ENCODE measurements around the gene HEPN1.

The HEPN1 gene

GRCh38 chr11:124918950-124919349 lies at the start of gene HEPN1:
TSS of gene HEPN1 (plus strand) at chr11:124919250.
- no peak for DNase-seq (ENCODE audit: low spot score)

GRCh38 chr11:124869331-124869730 lies 49.7 kb upstream of the HEPN1 start:
- no peak for DNase-seq (ENCODE audit: low spot score)

DNA sequence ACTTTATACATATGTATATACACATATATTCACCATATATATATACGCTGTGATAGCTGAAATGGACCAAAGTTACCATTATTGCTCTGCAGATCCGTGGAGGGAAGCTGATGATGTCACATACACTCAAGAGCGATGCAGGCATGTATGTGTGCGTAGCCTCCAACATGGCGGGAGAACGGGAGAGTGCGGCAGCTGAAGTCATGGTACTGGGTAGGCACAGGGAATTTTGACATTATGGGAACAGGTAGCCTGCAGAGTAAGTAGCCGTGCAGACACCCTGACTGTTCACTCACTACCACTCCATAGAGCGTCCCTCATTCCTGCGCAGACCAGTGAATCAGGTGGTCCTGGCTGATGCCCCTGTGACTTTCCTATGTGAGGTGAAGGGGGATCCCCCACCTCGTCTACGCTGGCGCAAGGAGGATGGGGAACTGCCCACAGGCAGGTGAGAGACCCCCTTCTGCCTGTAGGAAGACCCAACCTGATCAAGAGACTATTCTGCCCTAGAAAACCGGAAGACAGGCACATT lies 49.1 kb upstream of the HEPN1 start:
- no peak for DNase-seq (ENCODE audit: low spot score)

- no peak for DNase-seq (ENCODE audit: low spot score)
Measured at GRCh38 chr11:124870430-124870829, 48.6 kb upstream of the HEPN1 start.

DNA sequence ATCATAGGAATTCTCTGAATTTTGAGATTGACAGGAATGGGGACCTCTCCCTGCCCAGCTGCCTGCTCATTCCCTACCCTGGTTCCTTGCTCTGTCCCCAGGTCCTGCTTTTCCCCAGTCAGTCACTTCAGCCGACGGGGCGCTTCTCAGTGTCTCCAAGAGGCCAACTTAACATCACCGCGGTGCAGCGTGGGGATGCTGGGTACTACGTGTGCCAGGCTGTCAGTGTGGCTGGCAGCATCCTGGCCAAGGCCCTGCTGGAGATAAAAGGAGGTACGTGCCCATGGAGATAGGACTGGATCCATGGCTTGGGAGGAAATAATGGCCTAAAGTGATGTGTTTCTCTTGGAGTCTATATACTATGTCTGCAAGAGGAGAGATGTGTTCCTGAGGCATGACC lies 46.8 kb upstream of the HEPN1 start:
- DNase-seq (ENCODE audit: low spot score), result no peak

DNA sequence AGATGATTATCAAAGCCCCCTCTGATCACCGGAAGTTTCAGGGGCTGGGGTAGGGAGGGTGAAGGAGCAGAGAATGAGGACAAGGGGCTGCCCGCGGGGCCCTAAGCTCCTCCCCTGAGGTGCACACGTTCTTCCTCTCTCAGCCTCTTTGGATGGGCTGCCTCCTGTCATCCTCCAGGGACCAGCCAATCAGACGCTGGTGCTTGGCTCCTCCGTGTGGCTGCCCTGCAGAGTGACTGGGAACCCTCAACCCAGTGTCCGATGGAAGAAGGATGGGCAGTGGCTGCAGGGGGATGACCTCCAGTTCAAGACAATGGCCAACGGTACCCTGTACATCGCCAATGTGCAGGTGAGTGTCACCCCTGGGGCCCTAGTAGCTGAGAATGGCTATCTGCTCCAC lies 46.3 kb upstream of the HEPN1 start:
- DNase-seq (ENCODE audit: low spot score), result no peak

DNA sequence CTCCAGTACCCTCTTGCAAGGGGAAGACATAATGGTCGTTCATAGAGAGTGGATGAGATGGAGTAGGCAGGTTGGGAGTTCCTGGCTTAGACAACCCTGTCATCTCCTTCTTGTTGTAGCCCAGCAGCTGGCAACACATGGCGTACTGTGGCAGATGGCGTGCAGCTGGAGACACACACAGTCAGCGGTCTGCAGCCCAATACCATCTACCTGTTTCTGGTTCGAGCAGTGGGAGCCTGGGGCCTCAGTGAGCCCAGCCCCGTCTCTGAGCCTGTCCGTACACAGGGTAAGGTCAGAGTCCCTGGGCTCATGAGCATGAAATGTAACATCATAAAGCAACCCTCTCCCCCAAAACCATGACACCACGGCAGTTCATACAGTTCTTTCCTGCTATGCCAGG lies 45.1 kb upstream of the HEPN1 start:
- no peak for DNase-seq (ENCODE audit: low spot score)

DNA sequence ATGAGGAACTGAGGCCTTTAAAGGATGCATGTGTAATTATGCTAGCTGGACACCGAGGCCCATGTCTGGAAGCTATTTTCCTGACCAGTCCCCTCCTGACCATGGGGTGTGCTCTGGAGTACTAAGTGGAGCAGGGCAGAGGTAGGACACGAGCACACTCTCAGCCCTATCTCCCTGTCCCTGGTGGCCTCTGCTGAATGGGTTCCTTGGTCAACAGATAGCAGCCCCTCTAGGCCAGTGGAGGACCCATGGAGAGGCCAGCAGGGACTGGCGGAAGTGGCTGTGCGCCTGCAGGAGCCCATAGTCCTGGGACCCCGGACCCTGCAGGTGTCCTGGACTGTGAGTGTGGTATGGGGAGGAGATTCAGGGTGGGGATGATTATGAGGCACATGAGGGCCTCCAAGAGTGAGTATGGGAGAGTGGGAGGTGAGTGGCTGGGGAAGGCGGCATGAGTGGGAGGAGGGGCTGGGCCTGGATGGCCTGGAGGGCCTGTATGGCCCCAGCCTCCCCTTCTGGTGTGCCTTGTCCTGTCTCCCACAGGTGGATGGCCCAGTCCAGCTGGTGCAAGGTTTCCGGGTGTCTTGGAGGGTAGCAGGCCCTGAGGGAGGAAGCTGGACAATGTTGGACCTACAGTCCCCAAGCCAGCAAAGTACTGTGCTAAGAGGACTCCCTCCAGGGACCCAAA lies 44.3 kb upstream of the HEPN1 start:
- DNase-seq (ENCODE audit: low spot score), result no peak

DNA sequence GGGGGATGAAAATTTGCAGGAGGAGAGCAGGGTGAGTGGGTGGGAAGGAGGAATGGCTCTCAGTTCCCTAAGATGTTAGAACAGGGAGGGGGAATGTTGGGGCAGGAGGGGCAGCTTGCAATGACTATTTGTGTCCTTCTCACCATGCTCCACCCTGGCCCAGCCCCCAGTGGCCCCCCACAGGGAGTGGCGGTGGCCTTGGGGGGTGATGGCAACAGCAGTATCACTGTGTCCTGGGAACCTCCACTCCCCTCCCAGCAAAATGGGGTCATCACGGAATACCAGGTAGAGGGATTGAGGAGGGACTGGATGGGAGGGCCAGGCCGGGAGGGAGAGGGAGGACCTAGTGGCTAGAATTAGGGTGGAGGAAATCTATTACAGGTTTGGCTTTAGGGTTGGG lies 43.6 kb upstream of the HEPN1 start:
- no peak for DNase-seq (ENCODE audit: low spot score)

DNA sequence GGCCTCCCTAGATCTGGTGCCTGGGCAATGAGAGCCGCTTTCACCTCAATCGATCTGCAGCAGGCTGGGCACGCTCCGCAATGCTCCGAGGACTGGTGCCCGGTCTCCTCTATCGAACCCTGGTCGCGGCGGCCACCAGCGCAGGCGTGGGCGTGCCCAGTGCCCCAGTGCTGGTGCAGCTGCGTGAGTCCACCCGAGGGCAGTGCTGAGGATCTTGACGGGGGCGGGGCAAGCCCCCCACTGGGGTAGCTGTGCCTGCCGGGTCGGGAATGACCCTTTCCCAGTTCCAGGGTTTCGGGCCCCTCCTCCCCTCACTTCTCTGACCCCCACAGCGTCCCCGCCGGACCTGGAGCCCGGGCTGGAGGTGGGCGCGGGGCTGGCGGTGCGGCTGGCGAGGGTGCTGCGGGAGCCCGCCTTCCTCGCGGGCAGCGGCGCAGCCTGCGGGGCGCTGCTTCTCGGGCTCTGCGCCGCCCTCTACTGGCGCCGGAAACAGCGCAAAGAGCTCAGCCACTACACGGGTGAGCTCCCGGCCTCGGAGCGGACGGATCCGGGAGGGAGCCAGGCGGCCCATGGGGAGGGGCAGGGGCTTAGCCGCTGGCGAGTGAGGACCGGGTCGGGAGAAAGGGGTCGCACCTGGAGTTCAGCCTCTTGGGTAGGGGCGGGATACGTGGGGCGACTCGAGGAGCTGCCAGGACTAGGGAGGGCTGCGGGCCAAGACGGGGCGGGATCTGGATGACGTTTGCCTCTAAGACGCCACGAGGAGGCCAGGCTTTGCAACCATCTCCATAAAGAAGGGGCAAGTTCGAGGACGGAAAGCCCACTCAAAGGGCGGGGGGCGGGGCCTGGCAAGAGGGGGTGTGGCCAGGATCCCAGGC lies 42.9 kb upstream of the HEPN1 start:
- peak; percentile 54 for DNase-seq (ENCODE audit: low spot score)

GRCh38 chr11:124876818-124877630 lies 42.0 kb upstream of the HEPN1 start:
- no peak for DNase-seq (ENCODE audit: low spot score)

GRCh38 chr11:124877631-124877909 lies 41.5 kb upstream of the HEPN1 start:
- no peak for DNase-seq (ENCODE audit: low spot score)

- no peak for DNase-seq (ENCODE audit: low spot score)
Measured at GRCh38 chr11:124877910-124878758, 40.9 kb upstream of the HEPN1 start.

DNA sequence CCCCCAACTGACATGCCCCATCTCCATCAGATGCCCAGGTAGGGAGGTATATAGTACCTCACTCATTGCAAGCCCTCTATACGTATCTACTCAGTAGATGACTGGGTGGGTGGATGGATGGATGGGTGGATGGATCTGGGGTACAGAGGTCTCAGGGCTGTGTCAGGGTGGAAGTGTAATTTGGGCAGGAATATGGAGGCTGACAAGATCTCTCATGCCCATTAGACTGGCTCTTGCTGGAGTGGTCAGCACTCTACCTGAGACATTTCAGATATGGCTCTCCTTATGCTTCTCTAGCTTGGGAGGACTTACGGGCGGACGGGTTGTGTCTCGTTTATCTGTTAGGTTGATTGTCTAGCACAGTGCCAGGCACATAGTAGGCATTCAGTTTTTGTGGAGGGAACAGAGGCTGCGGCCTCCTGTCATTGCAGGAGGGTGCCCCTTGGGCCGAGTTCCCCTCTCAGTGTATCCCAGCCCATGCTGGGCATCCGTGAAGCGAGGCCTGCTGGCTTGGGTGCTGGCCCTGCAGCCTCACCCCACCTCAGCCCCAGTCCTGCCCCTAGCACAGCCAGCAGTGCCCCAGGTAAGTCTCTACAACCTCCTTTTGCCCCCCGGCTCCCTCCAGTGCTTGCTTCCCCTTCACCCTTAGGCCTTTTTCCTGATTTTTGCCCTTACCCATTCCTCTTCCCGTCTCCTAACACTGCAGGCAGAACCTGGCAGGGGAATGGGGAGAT lies 40.1 kb upstream of the HEPN1 start:
- DNase-seq (ENCODE audit: low spot score), result no peak

DNA sequence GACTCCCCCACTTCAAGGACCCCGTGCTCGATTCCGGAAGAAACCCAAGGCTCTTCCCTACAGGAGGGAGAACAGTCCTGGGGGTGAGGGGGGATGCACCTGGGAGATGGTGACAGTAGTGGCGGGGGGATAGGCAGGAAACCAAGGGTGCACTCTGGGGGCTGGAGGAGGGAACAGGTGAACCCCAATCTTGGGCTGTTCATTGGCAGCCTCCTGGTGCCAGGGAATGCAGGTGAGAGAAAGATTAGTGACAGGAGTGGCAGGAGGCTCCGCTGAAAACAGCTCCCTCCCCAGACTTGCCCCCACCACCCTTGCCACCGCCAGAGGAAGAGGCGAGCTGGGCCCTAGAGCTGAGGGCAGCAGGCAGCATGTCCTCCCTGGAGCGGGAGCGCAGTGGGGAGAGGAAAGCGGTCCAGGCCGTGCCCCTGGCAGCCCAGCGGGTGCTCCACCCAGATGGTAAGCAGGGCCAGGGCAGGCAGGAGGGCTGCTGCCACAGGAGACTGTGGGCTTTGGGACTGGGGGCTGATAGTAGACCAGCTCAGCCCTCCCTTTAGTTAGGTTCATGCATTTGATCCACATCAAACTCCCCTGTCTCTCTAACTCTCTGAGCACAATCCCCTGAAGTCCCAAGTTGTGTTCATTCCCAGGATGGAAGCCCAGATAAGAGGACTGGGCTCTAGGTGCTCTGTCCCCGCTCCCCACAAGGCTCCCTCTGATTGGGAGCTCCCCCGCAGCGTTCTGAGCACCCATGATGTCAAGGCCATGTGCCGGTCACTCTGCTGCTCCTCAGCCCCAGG lies 39.4 kb upstream of the HEPN1 start:
- DNase-seq (ENCODE audit: low spot score), result no peak

- no peak for DNase-seq (ENCODE audit: low spot score)
Measured at GRCh38 chr11:124880290-124880611, 38.8 kb upstream of the HEPN1 start.

DNA sequence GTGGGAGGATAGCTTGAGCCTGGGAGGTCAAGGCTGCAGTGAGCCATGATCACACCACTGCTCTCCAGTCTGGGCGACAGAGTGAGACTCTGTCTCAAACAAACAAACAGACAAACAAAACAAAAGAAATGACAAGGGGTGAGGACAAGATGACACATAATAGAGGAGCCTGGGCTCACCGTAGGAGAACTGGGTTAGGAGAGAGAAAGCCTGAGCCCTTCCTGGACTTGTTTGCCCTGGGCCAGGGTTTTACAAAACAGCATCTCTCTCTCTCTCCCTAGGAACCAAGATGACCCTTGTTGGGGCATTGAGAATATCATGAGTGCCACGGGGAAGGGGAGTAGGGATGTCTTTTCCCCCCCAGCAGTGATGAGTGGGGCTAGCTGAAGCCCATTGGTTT lies 38.1 kb upstream of the HEPN1 start:
- no peak for DNase-seq (ENCODE audit: low spot score)

DNA sequence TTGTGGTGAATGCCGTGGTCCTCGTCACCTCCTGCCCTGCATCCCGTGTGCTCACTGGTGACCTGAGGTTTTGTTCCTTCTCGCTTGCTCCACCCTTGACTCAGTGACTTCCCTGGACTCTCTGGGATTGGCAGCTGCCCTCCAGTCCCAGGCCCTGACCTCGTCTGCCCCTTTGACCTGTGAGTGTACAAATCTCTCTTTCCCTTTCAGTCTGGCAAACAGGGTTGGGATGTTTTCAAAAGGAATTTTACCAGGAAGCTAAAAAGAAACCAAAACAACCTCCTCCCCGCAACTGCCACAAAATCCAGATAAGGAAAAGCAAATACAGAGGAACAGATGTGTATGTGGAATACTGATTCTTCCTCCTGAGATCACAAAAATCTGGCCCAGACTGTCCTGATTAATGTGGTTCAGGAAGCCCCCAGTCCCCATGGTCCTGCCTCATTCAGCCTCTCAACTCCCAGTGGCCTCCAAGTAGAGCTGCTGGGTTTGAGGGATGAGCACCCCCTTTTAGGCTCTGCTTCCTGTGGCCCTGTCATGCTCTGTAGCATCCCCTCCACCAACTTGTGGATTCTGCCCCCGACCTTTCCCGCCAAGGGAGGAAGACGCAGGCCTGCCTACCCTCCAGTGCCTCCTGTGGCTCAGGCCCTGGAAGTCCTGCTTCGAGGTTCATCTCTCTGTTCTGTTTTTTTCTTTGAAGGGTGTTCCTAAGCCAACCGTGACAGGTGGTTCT lies 36.5 kb upstream of the HEPN1 start:
- DNase-seq (ENCODE audit: low spot score), result no peak

DNA sequence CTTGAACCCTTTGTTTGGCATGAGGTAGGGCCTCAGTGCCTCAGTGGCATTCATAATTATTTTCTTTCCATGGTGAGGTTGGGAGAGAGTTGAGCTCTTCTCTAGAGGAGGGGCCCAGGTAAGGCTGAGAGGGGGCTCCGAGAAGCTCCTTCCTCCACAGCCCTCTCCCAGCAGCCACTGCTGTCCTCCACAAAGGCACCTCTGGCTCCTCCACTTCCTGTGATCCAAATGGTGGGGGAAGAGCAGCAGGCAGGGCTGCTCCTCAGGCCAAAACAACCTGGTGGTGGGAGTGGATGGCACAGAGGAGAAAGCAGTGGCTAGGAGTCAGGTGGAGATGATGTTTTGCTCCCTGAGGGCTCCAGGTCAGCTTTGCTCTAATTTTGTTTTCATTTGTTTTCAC lies 34.7 kb upstream of the HEPN1 start:
- no peak for DNase-seq (ENCODE audit: low spot score)

Data from hematopoietic multipotent progenitor cell treated with erythropoietin and hydrocortisone succinate and interleukin-3 and kit ligand, for 15 days (in vitro differentiated cells).